Measurements from ENCODE around the gene EBF4. TPM values are rescaled to one million over a fixed set of nuclear protein-coding genes. Genes with fewer than 3 reads are reported as not detected.

The EBF4 gene
- total and polyA plus RNA-seq, 8 donors, result 7.0 to 69.2 (median 12.6) TPM

GRCh38 chr20:2691127-2691526 is 1.5 kb upstream of the EBF4 start:
- Histone ChIP-seq H3K4me3 (no peak overlapping the region), H3K27me3 (peaks cover 0 to 52% (median 20%) of the 10 kb centered on the region in 3 donors), H3K9me3 (no peaks in the 10 kb centered on the region), H3K4me1 (peaks cover 9 to 35% (median 24%) of the 10 kb centered on the region in 4 donors), H3K27ac (peak overlapping the region in 2 of 5 donors; percentile 80 to 94), H3K36me3 (no peaks in the 10 kb centered on the region)
- no peak for DNase-seq
- intact Hi-C loops (cut with DNase I; ENCODE audit: low total_unique reads), result no loop called here
- TF ChIP-seq POLR2A (IDR thresholded peaks at IDR 0.05) (no peak), POLR2AphosphoS5 (IDR thresholded peaks at IDR 0.05) (no peak), CTCF (IDR thresholded peaks at IDR 0.05) (no peak), EP300 (IDR thresholded peaks at IDR 0.05) (no peak)
- WGBS, 5 donors, result 78 to 88% (median 87%) methylated on average over 8 of the region's 8 CpGs

- Histone ChIP-seq H3K27ac (peak overlapping the region; percentile 9 to 94 (median 85)), H3K4me3 (peak overlapping the region; percentile 53 to 63 (median 60)), H3K4me1 (peaks cover 9 to 35% (median 24%) of the 10 kb centered on the region in 4 donors), H3K9me3 (no peaks in the 10 kb centered on the region), H3K27me3 (peaks cover 0 to 49% (median 18%) of the 10 kb centered on the region in 3 donors), H3K36me3 (no peaks in the 10 kb centered on the region)
- TF ChIP-seq CTCF (IDR thresholded peaks at IDR 0.05) (no peak), EP300 (IDR thresholded peaks at IDR 0.05) (no peak), POLR2A (IDR thresholded peaks at IDR 0.05) (no peak), POLR2AphosphoS5 (IDR thresholded peaks at IDR 0.05) (no peak)
- intact Hi-C loops (cut with DNase I; ENCODE audit: low total_unique reads), result no loop called here
- WGBS, 5 donors, result 49 to 59% (median 57%) methylated on average over 10 of the region's 10 CpGs
- no peak for DNase-seq
Observed at GRCh38 chr20:2691663-2692035, 931 bp upstream of the EBF4 start.

GRCh38 chr20:2692886-2693285 is 306 bp downstream of the EBF4 start:
- intact Hi-C loops (cut with DNase I; ENCODE audit: low total_unique reads), result no loop called here
- peak overlapping the region; percentile 53 to 63 (median 61) for H3K4me3 ChIP-seq
- TF ChIP-seq CTCF (IDR thresholded peaks at IDR 0.05) (no peak), POLR2A (IDR thresholded peaks at IDR 0.05) (no peak), POLR2AphosphoS5 (IDR thresholded peaks at IDR 0.05) (no peak), EP300 (IDR thresholded peaks at IDR 0.05) (no peak)

GRCh38 chr20:2693286-2694007 is 867 bp downstream of the EBF4 start:
- H3K36me3 ChIP-seq, result no peaks in the 10 kb centered on the region
- intact Hi-C loops (cut with DNase I; ENCODE audit: low total_unique reads), result no loop called here
- H3K4me3 ChIP-seq, result peak overlapping the region; percentile 53 to 63 (median 61)
- peaks cover 9 to 26% (median 19%) of the 10 kb centered on the region in 4 donors for H3K4me1 ChIP-seq
- peak overlapping the region in 3 of 5 donors; percentile 33 to 94 (median 52) for H3K27ac ChIP-seq
- 0 to 6% (median 3%) methylated on average over 4 to 76 of the region's 89 CpGs for WGBS, 5 donors
- TF ChIP-seq POLR2AphosphoS5 (IDR thresholded peaks at IDR 0.05), result no peak
- TF ChIP-seq POLR2A (IDR thresholded peaks at IDR 0.05), result no peak
- TF ChIP-seq CTCF (IDR thresholded peaks at IDR 0.05), result no peak
- TF ChIP-seq EP300 (IDR thresholded peaks at IDR 0.05), result no peak
- peaks cover 0 to 49% (median 17%) of the 10 kb centered on the region in 3 donors for H3K27me3 ChIP-seq
- peak; percentile 38 to 81 for DNase-seq
- no peaks in the 10 kb centered on the region for H3K9me3 ChIP-seq

More at GRCh38 chr20:2692886-2693285, 306 bp downstream of the EBF4 start:
- H3K36me3 ChIP-seq, result no peaks in the 10 kb centered on the region
- no peaks in the 10 kb centered on the region for H3K9me3 ChIP-seq
- H3K27ac ChIP-seq, result peak overlapping the region in 2 of 5 donors; percentile 52 to 94
- 0 to 2% (median 0%) methylated on average over 5 to 58 of the region's 64 CpGs; no CpG with 5 or more reads in 2 of the 5 donors for WGBS, 5 donors
- H3K27me3 ChIP-seq, result peaks cover 0 to 45% (median 17%) of the 10 kb centered on the region in 3 donors
- peaks cover 9 to 31% (median 22%) of the 10 kb centered on the region in 4 donors for H3K4me1 ChIP-seq
- DNase-seq, result peak in 1 of 2 donors; percentile 25
